ENCODE results near the gene ITGB6. TPM values are rescaled to one million over a fixed set of nuclear protein-coding genes. Genes with fewer than 3 reads are reported as not detected.

Gene ITGB6
- total and polyA plus RNA-seq, 2 of the 8 experiments (the other 6 are each of a cell fraction or from before 2014, with no cell fraction given), result not detected

DNA sequence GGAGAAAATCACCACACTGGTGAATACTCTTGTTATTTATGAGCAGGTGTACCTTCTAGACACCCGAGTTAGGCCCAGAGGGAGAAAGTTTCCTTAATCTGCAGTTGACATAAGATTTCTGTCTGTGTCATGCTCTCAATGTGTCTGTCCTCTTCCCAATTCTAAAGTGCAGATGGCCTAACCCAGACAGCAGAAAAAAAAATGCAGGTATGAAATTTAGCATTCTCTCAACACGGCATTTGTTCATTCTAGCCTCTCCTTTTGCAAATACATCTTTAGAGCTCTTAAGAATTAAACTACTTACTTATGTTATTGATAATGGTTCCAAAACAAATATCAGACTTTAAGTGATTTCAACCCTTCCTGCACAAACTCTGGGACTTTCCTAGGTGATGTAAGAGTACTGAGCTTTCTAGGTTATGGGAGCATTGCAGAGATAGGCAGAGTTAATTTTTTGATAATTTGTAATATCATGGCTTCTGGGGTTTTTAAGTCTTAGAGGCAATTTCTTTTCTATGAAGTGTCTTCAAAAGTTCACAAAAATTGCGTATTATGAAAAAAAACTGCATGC, 32.9 kb upstream of the ITGB6 start:
- Histone ChIP-seq H3K18ac (ENCODE audit: extremely low read depth, low read length) (no peak overlapping the region), H3K4ac (replicated peaks; ENCODE audit: insufficient read length, low read depth, low read length) (no peak overlapping the region), H2AFZ (ENCODE audit: low read length) (no peak overlapping the region), H3K27ac (ENCODE audit: low read depth, low read length) (no peak overlapping the region), H2BK15ac (ENCODE audit: low read length) (no peak overlapping the region), H3K4me2 (ENCODE audit: insufficient read depth in 1 of 2, low read depth in 2 of 2, low read length in 2 of 2) (no peak overlapping the region), H3K36me3 (ENCODE audit: control insufficient read depth in 2 of 4, insufficient read depth in 4 of 4, low read length in 3 of 4) (no peaks in the 10 kb centered on the region), H4K8ac (ENCODE audit: extremely low read depth, insufficient read depth, low read length) (no peak overlapping the region), H4K5ac (ENCODE audit: insufficient read length, low read depth, low read length) (no peak overlapping the region), H3K27me3 (replicated peaks in 1 of 4; ENCODE audit: control insufficient read depth in 3 of 4, extremely low read depth in 1 of 4, insufficient read depth in 3 of 4, low read length in 3 of 4) (no peaks in the 10 kb centered on the region), H3K79me2 (ENCODE audit: control insufficient read depth in 1 of 2, insufficient read depth in 2 of 2, low read length in 2 of 2) (no peaks in the 10 kb centered on the region), H3K23ac (ENCODE audit: insufficient read length) (no peak overlapping the region), H3K4me1 (replicated peaks in 1 of 4; ENCODE audit: control insufficient read depth in 3 of 4, insufficient read depth in 4 of 4, low read length in 3 of 4) (no peaks in the 10 kb centered on the region), H3K9me3 (ENCODE audit: insufficient read depth in 2 of 2, low read depth in 1 of 2, low read length in 1 of 2) (no peaks in the 10 kb centered on the region), H3K56ac (replicated peaks; ENCODE audit: insufficient read length, low read depth, low read length) (no peak overlapping the region), H3K79me1 (ENCODE audit: low read depth, low read length) (no peaks in the 10 kb centered on the region), H2BK5ac (ENCODE audit: low read depth, low read length) (no peak overlapping the region), H2BK20ac (ENCODE audit: low read length) (no peak overlapping the region), H3K23me2 (ENCODE audit: low read depth, low read length) (no peaks in the 10 kb centered on the region), H2AK5ac (ENCODE audit: low read depth, low read length) (no peak overlapping the region), H4K91ac (replicated peaks; ENCODE audit: insufficient read length, low read length) (no peak overlapping the region), H3K9ac (replicated peaks in 1 of 4; ENCODE audit: extremely low read depth in 1 of 4, low read depth in 3 of 4, low read length in 3 of 4) (no peak overlapping the region), H2BK120ac (replicated peaks; ENCODE audit: low read depth, low read length) (no peak overlapping the region), H2BK12ac (ENCODE audit: low read depth, low read length) (no peak overlapping the region), H3K4me3 (ENCODE audit: extremely low read depth in 1 of 4, insufficient read depth in 2 of 4, low read depth in 3 of 4, low read length in 4 of 4) (no peak overlapping the region), H4K20me1 (replicated peaks in 1 of 2; ENCODE audit: control insufficient read depth in 1 of 2, insufficient read depth in 2 of 2, low read length in 2 of 2) (no peaks in the 10 kb centered on the region), H3K14ac (ENCODE audit: insufficient read length) (no peak overlapping the region)
- CTCF ChIA-PET (ENCODE audit: partially characterized antibody), result interaction anchor here (0.9 to 3.0 kb wide), 6 partner anchors 11 to 737 kb away, joined by 3 to 8 read pairs (median 4); no protein-coding TSS in a partner anchor
- POLR2A ChIA-PET (ENCODE audit: partially characterized antibody), result no interaction called here
- DNase-seq (ENCODE audit: low read depth in 1 of 2, low spot score in 2 of 2), result no peak
- no peak for FAIRE-seq
- 88% methylated on average over 3 of the region's 3 CpGs; no CpG with 5 or more reads in 1 of the 2 experiments for WGBS, 2 experiments (ENCODE audit: extremely low coverage in 1 of 2, insufficient coverage in 1 of 2, insufficient read length in 1 of 2, insufficient replicate concordance in 2 of 2, low coverage in 1 of 2, low lambda C conversion rate in 2 of 2, missing lambda C conversion rate in 1 of 2)
- TF ChIP-seq SIN3A (conservative IDR thresholded peaks at IDR 0.05 in 1 of 2, IDR thresholded peaks at IDR 0.05 in 1 of 2; ENCODE audit: low read depth in 1 of 2, low read length in 2 of 2) (no peak), TEAD4 (IDR thresholded peaks at IDR 0.05; ENCODE audit: low read depth, low read length) (no peak), KDM4A (IDR thresholded peaks at IDR 0.05; ENCODE audit: low read depth, low read length, severe bottlenecking) (no peak), KDM5A (IDR thresholded peaks at IDR 0.05; ENCODE audit: low read length) (no peak), TAF1 (IDR thresholded peaks at IDR 0.05; ENCODE audit: low read depth, low read length) (no peak), TAF7 (optimal IDR thresholded peaks at IDR 0.05; ENCODE audit: borderline replicate concordance, low read depth, low read length) (no peak)
- TF ChIP-seq, protein P1, sequence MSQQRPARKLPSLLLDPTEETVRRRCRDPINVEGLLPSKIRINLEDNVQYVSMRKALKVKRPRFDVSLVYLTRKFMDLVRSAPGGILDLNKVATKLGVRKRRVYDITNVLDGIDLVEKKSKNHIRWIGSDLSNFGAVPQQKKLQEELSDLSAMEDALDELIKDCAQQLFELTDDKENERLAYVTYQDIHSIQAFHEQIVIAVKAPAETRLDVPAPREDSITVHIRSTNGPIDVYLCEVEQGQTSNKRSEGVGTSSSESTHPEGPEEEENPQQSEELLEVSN (IDR thresholded peaks at IDR 0.05), result no peak
- TF ChIP-seq, protein P2, sequence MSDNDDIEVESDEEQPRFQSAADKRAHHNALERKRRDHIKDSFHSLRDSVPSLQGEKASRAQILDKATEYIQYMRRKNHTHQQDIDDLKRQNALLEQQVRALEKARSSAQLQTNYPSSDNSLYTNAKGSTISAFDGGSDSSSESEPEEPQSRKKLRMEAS (IDR thresholded peaks at IDR 0.05), result no peak

Data from H1 (cell line).